ENCODE data around the gene EIF2AK2.

Gene EIF2AK2

DNA sequence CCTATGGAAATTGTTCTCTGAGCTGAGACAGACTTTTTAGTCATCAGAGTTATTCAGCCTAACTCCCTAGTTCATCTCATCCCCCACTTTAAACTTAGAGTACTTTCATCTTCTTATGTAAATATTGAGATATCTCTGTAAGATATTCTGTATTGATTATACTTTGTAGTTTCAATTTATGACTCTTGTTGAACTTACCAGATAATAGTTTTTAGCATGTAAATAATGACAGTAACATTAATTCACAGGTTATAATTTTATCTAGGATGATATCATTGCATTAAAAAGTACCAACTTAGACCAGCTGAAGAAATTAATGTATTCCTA, 14.8 kb upstream of the EIF2AK2 start:
- no peak for DNase-seq (ENCODE audit: low read depth in 2 of 2)

DNA sequence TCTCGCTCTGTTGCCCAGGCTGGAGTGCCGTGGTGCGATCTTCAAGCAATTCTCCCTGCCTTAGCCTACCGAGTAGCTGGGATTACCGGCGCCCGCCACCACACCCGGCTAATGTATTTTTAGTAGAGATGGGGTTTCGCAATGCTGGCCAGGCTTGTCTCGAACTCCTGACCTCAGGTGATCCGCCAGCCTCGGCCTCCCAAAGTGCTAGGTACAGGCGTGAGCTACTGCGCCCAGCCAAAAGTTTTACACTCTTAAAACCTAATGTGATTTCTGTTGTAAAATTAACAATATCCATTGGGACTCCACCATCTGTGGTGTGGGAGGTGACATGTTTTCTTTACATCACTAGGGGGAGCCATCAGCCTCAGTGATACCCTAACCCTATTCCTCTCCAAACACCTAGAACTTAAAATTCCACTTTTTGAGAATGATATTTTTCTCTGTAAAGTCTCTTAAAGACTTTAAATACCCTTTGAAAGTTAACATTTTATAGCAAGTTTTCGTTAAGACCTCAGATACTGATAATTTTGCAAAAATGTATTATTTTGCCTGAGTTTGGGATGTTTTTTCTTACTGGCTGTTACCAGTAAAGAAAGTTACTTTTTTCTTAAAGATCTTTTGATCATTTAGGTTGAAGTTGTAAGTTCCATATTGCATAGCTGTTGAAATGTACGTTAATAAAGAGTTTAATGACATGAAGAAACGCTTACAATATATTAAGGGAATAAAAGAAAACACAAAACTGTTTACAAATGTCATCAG, 11.6 kb upstream of the EIF2AK2 start:
- no peak for DNase-seq (ENCODE audit: low read depth in 2 of 2)

DNA sequence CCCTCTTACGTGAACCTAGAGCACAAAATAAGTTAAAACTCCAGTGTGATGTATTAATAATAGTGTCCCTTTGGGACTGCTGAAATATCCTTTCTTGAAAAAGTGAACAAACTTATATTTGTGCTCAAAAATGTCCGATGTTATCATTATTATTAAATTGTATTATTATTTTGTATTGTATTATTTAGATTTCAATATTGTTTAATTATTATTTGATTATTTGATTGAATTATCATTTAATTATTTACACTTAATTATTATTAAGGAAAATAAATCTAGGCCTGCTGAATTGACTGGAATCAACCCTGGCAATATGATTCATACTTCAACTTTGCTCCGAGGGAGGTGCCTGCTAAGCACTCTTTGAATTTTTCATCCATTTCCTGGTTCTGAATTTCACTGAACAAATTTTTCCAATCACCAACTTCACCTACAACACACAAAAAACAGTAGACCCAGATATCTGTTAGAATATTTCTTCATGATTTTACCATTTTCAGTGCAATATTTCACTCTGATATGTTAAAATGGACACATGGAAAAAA, 10.9 kb upstream of the EIF2AK2 start:
- no peak for DNase-seq (ENCODE audit: low read depth in 2 of 2)

DNA sequence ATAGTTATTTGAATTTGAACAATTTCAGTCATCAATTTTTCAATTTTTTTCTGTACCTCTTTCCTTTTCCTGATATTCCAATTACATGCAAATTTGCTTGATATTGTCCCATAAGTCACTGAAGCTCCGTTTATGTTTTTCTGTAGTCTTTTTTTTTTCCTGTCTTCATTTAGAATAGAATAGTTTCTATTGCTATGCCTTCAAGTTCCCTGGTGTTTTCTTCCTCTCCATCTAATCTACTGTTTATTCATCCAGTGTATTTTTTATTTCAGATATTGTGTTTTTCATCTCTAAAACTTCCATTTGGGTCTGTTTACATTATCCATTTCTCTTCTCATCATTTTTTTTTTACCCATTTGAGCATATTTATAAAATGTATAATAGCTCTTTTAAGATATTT, 8.0 kb upstream of the EIF2AK2 start:
- no peak for DNase-seq (ENCODE audit: low read depth in 2 of 2)

DNA sequence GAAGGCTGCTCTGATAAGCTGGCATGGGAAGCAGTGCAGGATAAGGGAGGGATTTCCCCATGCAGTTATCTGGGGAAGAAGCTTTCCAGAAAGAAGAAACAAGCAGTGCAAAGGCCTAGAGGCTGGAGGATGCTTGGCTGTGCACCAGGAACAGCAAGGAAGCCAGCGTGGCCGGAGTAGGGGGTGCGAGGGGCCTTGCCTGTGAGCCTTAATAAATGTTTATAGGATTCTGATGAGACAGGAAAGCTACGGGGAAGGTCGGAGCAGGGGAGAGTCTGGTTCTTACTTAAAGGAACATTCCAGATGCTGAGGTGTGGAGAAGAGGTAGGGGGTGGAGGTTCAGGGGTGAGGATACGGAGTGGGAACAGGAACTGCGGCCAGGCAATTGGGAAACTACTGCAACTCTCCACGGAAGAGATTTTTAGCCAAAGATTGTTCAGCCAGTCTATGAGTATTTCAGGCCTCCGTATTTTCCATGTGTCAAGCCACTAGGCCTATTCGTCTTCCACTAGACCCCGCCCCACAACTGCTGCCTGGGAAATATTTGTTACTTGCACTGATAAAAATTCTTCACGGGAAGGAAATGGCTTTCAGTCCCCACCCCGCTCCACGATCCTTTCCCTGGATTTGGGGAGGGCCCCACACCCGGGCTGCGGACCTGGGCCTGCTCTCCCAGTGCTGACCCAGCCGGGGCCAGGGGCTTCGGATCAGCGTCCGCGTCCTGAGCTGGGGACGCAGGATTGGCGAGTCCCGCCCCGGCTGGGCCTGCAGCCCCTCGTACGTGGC, 516 bp downstream of the EIF2AK2 start:
- peak in 1 of 2 donors; percentile 0 for DNase-seq (ENCODE audit: low read depth in 2 of 2)

DNA sequence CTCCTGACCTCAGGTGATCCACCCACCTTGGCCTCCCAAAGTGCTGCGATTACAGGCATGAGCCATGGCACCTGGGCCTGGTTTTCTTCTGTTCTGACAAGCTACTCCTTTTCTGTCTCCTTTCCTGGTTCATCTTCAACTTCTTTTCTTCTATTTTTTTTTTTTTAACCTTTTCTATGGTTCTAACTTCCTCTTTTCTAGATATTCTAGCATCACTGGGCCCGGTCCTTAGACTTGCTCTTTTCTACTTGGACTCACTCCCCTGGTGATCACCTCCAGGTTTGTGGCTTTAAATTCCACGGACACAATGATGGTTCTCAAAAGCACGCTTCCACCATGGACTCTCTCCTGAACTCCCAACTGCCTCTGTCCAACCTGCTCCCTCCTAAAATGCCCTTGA, 2.0 kb downstream of the EIF2AK2 start:
- DNase-seq (ENCODE audit: low read depth in 2 of 2), result no peak

DNA sequence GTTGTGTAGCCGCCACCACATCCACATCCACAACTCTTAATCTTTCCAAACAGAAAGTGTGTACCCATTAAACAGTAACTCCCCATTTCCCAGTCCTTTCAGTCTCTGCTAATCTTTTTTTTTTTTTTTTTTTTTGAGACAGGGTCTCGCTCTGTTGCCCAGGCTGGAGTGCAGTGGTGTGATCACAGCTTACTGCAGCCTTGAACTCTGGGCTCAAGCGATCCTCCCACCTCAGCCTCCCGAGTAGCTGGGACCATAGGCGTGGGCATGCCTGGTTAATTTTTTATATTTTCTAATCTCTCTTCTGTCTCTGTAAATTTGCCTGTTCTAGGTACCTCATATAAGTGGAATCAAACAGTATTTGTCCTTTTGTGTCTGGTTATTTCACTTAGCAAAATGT, 3.6 kb downstream of the EIF2AK2 start:
- DNase-seq (ENCODE audit: low read depth in 2 of 2), result no peak

DNA sequence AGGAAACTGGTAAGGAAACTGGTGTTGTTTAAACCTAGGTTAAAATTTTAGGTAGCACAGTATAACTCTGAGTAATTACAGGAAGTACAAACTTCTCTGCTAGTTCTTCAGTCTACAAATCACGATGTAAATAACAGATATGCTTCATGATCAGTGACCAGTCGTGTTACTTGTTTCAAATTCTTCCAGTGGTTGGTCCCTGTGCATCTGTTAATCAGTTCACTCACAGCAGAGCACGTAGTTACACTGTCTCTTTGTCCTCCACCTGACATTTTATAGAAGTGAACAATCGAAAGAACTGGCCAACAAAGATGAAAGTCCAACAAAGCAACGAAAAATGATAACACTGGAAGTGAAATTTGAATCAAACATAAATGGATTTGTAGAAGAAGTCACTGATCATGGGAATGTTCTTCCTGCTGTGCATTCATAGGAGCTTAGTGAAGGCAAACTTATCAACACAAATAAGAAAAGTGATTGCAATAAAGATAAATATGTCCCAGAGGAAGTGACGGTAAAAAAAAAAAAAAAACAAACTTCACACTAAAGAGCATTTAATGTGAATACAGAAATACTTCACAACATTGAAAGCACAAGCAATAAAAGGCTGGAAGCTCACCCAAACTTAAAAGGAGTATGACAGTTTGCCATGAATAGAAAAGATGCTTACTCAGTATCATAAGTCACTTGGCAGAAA, 7.0 kb downstream of the EIF2AK2 start:
- no peak for DNase-seq (ENCODE audit: low read depth in 2 of 2)

DNA sequence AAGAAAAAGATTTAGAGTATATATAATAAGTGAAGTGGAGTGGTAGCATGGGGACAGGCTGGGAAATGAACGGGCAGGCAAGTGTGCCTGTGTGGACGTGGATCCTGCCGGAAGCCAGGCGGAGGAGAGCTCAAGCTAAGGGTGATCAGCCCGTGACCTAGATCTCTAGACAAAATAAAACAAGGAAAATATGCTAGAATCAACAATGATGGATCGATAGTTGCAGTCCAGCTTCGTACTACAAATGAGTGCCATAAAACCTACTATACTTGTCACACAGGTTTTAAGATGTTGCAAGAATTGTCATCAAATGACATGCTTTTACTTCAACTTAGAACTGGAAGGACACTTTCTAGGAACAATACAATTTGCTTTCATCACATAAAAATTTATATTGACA, 8.5 kb downstream of the EIF2AK2 start:
- no peak for DNase-seq (ENCODE audit: low read depth in 2 of 2)

DNA sequence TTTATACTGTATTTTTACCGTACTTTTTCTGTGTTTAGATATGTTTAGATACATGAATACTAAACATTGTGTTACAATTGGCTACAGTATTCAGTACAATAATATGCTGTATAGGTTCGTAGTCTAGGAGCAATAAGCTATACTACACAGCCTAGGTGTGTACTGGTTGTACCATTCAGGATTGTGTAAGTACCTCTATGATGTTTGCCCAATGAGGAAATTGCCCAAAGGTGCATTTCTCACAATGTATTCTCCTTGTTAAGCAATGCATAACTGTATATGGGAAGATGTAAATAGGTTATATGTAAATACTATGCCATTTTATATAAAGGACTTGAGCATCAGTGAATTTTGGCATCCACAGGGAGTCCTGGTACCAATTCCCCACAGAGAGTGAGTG, 10.7 kb downstream of the EIF2AK2 start:
- DNase-seq (ENCODE audit: low read depth in 2 of 2), result no peak

DNA sequence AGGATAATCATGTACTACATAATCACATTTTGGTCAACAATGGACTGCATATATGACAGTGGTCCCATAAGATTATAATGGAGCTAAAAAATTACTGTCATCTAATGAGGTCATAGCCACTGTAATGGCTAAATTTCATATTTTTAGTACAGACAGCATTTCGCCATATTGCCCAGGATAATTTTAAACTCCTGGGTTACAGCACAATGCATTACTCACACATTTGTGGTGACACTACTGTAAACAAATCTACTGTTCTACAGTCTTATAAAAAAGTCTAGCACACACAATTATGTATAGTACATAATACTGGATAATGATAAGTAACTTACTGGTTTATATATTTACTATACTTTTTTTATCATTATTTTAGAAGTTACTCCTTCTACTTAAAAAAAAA, 12.8 kb downstream of the EIF2AK2 start:
- DNase-seq (ENCODE audit: low read depth in 2 of 2), result no peak

DNA sequence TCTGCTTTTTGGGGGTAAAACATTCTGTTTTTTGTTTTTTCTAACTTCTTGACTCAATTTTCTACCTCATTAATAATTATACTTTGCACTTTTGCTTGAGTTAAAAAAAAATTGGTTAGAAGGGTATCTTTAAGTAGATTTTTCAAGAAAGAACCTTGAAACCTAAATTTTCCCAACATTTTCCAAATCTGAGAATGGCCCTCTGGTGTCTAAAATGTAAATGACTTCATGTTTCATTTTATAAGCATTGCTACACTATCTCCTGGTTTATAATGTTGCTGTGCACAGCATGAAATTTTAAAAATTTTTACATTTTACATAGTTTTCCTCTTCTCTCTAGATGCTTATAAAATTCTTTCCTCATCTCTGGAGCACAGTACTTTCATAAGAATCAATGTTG, 14.2 kb downstream of the EIF2AK2 start:
- DNase-seq (ENCODE audit: low read depth in 2 of 2), result no peak

DNA sequence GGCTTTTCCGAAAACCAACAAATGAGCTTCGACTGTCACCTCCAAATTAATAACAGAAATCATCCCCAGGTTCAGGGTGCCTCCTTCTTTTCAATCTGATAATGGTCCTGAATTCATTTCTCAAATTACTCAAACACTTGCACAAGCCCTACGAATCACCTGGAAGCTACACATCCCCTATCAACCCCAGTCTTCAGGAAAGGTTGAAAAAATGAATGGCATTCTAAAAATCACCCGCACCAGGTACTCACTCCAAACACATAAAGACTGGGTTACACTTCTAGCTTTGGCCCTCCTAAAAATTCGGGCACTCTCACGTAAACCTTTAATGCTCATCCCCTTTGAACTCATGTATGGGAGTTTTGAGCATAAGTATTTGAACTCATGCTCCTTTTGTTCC, 23.9 kb downstream of the EIF2AK2 start:
- DNase-seq (ENCODE audit: low read depth in 2 of 2), result no peak

DNA sequence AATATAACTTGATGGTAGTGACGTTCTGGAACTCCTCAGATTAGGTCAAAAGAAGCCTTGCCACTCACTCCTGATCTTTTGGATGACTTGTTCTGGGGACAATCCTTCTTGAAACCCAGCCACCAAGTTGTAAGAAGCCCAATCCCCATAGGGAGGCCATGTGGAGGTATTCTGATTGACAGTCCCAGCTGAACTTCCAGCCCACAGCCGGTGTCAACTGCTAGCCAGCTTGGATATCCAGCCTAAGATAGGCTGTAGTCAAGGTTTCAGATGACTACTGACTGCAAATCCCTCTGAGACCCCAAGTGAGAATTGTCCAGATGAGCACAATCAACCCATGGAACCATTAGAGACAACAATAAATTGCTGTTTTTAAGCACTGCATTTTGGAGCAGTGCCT, 31.4 kb downstream of the EIF2AK2 start:
- no peak for DNase-seq (ENCODE audit: low read depth in 2 of 2)

DNA sequence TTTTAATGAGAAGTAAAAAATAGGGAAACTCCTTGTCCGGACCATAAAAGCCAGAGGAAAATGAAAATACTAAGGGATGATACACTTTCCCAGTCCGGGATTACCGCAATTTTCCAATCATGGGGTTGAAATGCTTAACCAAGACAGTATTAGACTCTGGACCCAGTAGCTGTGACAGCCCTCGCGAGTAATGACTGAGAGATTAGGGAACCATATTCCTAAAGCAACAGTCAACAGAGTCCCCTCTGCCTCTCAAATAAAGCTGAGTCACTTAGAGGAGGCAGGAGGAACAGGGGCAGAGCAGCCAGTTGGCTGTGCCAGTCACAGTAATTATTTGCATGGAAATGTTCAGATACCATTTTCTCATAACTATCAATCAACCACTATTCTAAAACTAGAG, 37.6 kb downstream of the EIF2AK2 start:
- no peak for DNase-seq (ENCODE audit: low read depth in 2 of 2)

DNA sequence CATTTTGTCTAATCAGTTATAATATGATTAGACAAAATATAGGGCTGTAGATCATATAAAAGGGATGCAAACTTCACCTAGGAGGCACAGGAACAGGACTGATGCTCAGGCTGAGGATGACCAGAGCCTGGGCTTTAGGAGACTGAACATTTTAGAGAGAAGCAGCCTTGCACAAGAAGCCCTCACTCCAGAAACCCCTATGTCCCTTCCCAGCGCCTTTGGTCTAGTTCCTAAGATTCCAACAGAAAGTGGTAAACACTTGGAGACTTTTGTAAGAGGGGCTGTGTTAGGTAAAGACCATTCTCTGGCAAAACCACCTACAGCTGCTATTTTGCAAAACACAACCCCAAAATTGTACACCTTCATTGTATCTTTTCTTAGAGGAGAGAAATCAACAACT, 39.2 kb downstream of the EIF2AK2 start:
- DNase-seq (ENCODE audit: low read depth in 2 of 2), result no peak

DNA sequence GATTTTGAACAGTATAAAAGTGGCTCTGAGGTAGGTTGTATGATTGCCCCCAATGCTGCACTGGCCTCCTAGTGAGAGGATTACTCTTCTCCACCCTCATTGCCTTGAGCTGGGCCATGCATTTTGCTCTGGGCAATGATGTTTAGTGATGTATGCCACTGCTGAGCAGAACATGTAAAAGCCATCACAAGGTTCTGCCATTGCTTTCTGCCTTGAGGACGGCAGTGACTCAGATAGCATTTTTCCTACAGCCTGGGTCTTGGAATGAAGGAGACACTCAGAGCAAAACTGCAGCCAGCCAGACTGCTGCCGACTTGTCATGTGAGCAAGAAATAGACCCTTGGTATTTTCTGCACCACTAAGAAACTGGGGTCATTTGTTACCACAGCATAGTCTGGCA, 44.8 kb downstream of the EIF2AK2 start:
- DNase-seq (ENCODE audit: low read depth in 2 of 2), result no peak

DNA sequence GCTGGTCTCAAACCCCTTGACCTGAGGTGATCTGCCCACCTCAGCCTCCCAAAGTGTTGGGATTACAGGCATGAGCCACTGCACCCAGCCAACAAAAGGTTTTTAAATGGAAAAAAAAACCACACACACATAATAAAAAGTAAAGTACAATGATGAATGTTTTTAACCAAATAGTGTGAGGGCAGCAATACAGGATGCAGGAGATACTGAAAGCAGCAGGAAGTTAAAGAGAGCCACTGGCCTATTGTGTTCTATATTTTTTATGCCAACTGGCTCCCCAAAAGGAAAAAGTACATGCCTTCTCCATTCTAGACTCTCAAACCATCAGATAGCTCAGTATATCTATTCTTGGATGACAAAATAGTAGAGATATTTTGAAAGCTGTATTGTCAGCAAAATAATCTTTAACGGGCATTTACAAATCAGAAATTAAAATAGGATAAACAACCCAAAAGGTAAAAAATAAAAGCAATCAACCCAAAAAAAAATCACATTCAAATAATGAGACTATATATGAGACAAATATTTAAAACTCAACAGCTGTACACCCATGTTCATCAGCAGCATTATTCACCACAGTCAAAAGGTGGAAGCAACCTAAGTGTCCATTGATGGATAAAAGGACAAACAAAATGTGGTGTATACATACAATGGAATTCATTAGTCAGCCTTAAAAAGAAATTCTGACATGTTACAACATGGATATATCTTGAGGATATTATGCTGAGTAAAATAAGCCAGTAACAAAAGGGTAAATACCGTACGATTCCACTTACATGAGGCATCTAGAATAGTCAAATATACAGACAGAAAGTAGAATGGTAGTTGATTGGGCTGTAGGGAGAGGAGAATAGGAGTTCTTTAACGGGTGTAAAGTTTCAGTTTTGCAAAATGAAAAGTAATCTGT, 46.2 kb downstream of the EIF2AK2 start:
- no peak for DNase-seq (ENCODE audit: low read depth in 2 of 2)

DNA sequence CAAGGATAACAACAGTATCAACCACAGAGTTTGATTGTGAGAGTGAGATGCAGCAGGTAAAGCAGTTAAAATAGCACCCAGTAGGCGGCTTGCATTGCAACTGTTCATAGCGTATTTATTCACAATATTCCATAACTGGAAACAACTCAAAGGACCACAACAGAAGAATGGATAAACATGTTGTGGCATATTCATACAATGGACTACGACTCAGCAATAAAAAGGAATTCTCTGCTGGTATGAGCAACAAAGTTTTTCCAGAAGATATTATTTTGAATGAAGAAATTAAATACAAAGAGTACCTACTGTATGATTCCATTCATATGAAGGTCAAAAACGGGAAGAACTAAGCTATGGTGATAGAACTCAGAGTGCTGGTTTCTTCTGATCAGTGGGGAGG, 47.3 kb downstream of the EIF2AK2 start:
- DNase-seq (ENCODE audit: low read depth in 2 of 2), result no peak

DNA sequence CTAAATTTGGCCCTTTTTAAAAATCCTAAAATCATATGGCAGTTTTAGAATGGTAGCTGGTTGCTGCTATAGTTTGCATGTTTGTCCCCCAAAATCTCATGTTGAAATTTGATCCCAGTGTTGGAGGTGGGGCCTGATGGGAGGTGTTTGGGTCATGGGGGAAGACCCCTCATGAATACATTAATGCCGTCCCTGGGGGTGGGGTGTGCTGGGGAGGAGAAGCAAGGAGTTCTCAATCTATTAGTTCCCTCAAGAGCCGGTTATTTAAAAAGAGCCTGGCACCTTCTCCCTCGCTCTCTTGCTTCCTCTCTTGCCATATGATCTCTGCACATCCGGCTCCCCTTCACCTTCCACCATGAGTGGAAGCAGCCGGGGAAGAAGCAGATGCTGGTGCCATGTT, 51.6 kb downstream of the EIF2AK2 start:
- no peak for DNase-seq (ENCODE audit: low read depth in 2 of 2)

DNA sequence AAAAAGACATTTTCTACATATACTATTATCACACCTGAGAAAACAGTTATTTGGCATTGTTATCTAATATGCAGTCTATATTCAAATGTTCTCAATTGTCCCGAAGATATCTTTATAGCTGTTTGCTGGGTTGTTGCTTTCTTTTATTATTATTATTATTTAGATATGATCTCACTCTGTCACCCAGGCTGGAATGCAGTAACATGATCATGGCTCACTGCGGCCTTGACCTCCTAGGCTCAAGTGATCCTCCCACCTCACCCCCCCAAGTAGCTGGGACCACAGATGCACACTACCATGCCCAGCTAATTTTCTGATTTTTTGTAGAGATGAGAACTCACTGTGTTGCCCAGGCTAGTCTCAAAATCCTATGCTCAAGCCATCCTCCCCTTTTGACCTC, 52.6 kb downstream of the EIF2AK2 start:
- no peak for DNase-seq (ENCODE audit: low read depth in 2 of 2)

DNA sequence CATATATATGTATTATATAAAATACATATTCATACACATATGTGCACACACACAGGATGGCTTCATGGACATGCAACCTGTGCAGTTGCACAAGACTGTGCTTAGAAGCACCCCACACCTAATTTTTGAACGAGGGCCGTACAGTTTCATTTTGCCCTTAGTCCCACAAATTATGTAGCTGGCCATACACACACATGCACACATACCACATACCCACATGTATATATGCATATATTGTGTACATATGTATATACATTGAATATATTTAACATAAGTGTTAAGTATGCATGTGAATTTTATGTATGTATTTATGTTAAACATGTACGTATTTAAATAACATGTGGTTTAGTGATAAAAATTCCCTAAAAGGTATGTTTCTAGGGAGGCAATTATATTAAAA, 54.2 kb downstream of the EIF2AK2 start:
- no peak for DNase-seq (ENCODE audit: low read depth in 2 of 2)
